HG03520 (cell line): ENCODE data around the gene GJD2.

Experiments
- ATAC-seq: cut with Tn5 transposase; IDR thresholded peaks from one replicate; pipeline ENCODE4 v1.9.1; 2021; ENCODE audit warnings: mild to moderate bottlenecking, moderate library complexity; ENCODE audit not compliant: unreplicated experiment

GJD2 gene

DNA sequence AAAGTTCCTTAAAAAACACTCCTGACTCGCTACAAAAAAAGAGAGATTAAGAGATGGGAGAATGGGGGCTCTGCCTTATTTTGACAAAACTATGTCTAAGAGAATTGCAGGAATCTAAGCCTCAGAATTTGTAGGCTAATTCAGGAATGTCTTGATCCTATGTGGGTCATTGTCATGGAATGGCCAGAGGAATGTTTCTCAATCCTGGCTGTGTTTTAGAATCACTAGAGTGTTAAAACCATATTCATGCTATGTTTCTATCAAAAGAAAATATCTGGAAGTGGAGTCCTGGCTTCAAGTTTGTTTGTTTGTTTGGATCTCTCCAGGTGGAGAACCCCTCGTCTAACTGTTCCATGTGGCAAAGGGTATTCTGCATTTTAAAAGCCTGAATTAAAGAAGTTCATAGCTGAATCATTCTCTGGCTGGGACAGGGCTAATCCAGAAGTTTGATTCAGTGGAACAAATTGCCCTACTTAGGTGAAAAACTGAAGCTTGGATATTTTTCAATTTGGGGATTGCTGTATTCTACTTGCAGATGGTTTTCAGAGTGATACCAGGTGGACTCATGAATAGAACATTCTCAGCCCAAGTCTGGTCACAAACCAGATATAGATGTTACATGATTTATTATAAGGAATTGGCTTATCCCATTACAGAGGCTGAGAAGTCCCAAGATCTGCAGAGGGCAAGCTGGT, 28.2 kb downstream of the GJD2 start:
- ATAC-seq: no peak

DNA sequence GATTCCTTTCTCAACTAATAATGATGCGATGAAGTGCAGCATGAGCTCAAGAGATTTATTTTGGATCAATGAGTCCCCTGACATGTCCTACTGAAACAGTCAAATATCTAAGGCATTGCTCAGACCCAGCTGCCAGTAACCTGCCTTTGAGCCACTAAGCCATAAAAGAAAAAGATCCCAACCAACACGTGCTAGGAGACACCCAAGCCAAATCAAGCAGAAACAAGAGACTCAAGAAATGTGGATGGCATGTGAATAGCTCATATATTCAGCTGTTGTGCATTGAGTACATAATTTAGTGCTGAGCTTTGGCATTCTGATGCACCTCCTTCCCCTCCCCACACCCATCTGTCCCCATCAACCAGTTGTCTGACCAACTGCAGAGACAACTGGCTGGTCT, 29.2 kb downstream of the GJD2 start:
- ATAC-seq: no peak

DNA sequence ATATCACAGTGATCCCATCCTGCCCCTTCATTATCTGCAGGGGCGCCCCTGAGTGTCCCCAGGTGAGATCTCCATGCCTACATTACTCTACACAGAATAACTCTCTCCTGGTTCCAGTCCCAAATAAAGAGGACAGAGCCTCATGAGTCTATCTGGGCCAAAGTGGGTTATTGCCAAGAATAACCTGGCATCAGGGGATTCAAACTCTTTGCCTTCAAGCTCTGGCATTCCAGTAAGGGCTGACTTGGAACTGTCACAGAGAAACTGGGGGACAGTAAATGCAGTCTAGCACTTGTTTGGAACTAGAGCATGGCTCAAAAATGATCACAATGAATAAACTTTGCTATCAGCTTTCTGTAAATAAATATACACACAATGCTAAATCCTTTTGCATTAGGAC, 30.3 kb downstream of the GJD2 start:
- ATAC-seq: no peak

DNA sequence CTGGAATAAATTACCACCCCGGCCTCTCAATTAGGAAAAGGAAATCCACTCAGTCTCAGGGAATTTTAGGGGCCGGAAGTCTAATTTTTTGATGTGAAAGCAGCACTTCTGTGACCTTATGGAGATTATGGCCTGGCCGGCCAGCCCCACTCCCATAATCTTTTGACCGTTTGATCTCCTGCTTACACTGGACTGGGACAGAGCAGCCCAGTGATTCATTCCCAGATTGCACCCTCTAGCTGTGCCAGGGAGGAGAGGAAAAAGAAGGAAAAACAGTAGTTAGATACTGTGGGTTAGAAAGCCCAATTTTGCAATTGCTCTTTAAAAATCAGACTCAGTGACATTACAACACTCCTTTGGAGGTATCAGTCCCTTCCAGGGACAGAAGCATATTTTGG, 32.4 kb downstream of the GJD2 start:
- no peak for ATAC-seq

DNA sequence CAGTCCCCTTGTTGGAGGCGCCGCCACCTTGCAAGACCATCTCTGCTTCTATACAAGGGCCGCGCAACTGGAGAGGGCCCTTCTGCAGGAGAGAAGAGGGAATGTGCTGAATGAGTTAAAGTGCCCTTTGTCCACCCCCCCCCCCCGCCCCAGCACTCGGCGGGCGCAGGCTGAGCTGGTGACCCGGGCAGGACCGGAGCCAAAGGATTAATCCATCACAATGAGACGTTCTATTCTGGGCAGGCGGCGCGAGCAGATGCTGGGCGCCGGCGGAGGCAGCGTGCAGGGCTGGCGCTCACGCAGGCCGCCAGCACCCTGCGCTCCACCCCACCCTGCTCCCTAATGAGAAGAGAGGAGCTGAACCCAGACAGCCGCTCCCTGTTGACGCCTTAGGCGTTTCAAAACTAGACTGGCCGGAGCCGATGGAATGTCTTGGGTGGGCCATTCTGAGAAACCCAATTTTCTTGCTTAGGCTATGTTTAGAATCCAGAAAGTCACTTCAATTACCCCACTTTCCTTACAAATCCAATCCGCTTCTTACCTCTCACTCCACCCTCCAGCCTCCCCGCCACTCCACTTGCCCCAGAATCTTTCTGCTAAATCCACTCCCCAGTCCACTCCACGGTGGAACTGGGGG, 32.9 kb downstream of the GJD2 start:
- ATAC-seq: no peak

DNA sequence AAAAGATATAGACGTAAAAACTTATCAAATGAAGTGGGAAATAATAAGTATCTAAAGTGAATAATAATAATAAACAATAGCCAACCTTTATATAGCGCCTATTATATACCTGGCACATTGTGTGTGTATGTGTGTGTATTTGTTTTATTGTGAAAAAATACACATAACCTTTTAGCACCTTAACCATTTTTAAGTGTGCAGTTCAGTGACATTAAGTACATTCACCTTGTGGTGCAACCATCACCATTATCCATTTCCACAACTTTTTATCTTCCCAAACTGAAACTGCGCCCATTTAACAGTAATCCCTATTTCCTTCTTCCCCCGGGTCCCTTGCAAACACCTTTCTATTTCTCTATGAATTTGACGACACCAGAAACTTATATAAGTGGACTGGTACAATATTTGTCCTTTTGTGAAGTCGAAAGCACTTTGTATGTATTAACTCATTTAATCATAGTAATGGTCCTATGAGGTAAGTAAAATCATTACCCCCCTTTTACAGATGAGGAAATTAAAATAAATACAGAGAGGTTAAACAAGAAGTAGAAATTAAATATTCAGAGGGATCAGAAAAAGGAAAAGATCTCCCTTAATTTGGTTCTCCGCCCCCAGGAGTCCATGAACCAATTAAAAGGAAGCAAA, 33.5 kb downstream of the GJD2 start:
- no peak for ATAC-seq

DNA sequence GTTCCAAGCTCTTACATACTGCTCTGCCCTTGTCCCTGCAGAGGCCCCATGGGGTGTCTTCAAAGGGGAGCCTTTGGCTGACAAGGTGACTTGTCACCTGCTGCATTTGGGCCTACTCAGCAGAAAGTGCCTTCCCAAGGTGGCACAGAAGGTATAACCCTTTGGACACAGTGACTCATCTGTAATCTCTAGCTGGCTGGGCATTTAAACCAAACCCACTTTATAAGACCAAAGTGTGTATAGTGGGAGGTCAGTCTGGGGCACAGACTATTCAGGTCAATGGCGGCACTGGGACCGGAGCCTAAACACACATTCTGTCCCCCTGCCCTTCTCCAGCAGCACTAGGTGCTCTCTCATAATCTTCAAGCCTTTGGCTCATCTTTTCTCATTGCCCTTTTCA, 35.1 kb downstream of the GJD2 start:
- ATAC-seq: no peak

DNA sequence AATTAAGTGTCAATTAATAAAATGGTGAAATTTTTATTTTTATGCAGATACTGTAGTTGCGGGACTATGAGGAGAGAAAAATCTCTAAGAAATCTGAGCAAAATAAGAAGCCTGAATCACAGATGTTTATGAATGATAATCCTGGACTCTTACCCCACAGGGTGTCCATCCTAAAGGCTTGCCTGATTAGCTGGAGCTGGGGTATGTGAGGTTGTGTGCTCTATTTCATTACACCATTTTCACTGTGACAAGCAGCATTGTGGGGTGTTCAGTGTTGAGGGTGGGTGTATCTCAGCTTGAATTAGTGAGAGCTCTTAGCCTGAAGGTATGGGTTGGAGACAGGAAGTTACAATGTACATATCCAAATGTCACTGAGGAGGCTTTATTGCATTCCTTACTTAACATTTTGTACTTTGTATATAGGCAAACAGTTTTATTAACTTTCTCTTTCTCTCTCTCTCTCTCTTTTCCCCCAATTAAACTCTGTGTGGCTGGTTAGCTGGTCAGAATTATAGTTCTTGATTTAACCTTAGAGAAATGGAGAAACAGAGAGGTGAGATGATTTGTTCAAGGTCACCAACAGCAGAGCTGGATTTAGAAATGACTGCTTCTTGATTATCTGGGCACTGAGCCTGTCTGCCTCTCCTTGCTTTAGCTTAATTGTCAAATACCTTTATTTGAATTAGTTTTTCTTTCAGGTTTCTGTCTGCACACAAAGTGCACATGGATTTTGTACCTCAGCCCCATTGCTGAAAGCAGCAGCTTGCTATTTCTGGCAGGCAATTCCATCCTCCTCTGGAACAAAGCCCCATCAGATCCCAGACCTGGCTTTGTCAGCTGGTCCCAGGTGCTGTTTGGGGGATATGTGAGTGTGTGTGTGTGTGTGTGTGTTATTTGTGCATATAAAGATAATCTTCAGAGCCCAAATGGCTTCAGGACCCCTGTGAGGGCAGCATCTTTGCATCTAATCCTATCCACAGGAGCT, 35.8 kb downstream of the GJD2 start:
- no peak for ATAC-seq

DNA sequence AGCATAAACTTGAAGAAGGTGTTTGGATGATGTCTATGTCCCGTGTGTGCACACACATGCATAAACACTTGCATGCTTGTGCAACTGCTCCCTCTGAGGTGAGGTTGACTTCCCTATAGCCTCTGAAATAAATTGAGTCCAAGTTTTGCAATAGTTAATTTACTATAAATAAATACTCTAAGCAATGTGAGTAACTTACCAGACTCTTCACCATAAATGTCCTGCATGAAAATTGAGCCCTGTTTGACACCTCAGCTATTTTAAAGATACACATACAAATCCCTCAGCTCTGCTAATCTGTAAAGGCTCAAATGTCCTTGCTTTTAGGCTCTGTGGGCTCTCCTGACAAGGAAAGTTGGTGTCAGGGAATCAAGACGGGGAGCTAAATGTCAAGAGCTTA, 37.1 kb downstream of the GJD2 start:
- ATAC-seq: no peak

DNA sequence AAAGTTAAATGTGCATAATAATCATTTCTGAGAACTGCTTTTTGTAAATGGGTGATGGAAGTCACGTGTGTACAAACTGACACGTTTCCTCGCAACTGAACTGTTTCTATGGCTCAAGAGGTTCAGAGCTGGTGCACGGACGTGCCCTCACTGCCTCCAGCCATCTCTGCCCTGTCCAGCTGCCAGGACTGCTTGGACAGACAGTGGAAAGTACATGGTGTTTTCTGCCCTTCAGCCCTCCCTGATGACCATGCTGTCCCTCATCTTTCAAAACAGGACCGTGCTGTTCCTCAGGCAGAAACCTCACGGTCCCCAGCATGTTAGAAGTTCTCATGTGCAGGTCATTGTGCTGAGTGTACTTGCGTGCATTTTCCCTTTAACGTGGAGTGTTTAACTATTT, 38.7 kb downstream of the GJD2 start:
- ATAC-seq: no peak

DNA sequence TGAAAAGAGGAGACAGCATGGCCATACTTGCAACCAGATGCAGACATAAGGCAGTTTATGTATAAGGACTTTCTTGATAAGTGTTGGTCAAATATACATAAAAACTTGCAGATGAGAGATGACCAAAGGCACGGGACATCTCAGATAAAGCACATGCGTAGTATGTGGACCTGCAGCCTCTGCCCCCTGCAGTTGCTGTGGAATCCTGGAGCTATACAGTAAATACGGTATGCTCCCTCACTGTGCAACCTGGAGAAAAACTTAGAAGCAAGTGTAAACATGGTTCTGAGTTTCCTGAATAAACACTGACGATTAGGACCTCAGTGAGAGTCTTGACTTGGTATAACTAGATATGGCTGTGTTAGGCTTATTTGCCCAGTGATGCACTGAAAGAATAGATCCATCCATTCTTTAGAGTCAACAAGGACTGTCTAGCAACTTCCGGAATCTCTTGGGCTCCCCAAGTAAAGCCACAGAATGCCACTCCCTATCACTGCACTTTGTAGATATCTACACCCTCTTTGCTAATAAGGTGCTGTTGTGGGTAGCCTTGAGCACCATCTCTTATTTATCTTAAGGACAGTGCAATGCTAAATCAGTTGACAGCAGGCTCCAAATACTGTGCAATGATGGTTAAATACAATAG, 40.2 kb downstream of the GJD2 start:
- no peak for ATAC-seq

DNA sequence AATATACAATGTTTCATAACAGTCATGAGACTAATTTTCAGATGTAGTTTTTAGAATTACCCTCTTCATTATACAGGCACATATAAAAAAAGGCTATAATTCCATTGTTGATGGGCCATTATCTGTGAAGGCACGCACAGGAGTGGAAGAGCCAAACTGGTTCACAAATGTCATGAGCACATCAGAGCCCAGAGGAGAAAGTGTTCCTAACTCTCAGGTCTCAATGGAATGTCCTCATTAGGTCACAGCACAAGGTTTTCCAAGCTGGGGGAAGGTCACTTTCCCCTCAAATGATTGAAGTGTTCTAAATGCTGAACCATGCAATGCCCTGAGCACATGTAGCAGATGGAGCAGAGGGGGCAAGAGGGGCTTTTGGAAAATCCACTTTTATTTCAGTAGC, 41.2 kb downstream of the GJD2 start:
- ATAC-seq: no peak

DNA sequence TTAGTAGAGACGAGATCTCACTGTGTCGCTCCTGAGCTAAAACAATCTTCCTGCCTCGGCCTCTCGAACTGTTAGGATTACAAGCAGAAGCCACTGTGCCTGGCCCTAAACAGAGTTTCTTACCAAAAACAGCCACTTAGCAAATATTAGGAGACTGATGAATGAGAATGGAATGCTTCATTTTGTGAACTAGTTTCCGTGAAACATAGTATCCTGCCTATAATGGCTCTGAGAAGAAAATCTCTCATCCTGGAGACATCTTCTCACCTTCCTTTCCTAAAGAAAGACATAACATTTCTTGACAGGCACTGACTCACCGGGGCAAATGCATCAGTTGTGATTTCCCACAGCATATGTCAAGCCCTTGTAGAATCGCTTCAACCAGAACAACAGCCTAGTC, 44.9 kb downstream of the GJD2 start:
- ATAC-seq: no peak

DNA sequence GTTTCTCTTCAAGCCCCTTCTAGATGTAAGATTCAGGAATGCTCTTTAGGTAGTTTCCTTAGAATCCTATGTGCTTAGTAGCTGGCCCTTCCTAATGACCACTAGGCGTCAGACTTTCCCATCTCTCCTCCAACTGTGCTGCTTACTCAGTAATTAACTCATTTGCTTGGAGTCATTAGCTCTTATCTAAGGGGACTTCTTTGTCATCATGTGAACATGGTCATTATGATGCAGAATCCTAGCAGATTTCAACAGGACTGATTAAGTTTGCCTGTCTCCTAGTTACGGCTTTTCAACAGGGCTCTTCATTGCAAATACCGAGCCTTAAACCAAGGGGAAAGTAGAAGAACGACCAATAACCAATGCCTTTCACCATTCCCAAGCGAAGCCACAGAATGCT, 46.4 kb downstream of the GJD2 start:
- ATAC-seq: no peak

DNA sequence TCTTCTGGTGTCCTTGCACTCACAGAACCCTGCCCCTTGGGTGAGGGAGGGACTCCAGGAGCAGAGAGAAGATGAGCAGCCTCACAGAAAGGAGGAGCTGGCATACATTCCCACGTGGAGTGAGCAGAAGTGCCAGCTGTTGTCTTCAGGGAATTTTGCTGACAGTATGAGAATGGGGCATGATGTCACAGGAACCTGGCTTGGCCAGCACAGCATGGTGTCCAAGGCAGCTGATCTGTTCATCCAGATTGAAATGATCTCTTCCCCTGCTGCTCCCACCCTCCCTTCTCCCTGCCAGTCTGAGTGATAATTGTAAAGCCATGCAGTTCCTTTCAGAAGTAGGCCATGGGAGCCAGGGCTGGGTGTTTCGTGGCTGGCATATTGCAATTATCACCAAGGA, 53.3 kb downstream of the GJD2 start:
- ATAC-seq: no peak
